HG03354 (cell line): ENCODE data around the gene HS1BP3.

Experiments used
- ATAC-seq: cut with Tn5 transposase; IDR thresholded peaks from one replicate; pipeline ENCODE4 v1.9.1; 2021; ENCODE audit warnings: mild to moderate bottlenecking; ENCODE audit not compliant: unreplicated experiment, poor library complexity, severe bottlenecking

The HS1BP3 gene

GRCh38 chr2:20675701-20676352, 24.9 kb upstream of the HS1BP3 start:
- ATAC-seq = peak; percentile 81

- ATAC-seq = no peak
Observed at GRCh38 chr2:20674974-20675679, 24.2 kb upstream of the HS1BP3 start.

- ATAC-seq = no peak
Observed at GRCh38 chr2:20674309-20674965, 23.5 kb upstream of the HS1BP3 start.

GRCh38 chr2:20673686-20674308, 22.9 kb upstream of the HS1BP3 start:
- ATAC-seq = no peak

GRCh38 chr2:20672201-20672951, 21.5 kb upstream of the HS1BP3 start:
- no peak for ATAC-seq

GRCh38 chr2:20671736-20672080, 20.8 kb upstream of the HS1BP3 start:
- ATAC-seq = no peak

- ATAC-seq = no peak
Observed at GRCh38 chr2:20671036-20671735, 20.3 kb upstream of the HS1BP3 start.

- no peak for ATAC-seq
Observed at GRCh38 chr2:20670315-20671035, 19.6 kb upstream of the HS1BP3 start.

GRCh38 chr2:20669562-20670314, 18.8 kb upstream of the HS1BP3 start:
- no peak for ATAC-seq

GRCh38 chr2:20668871-20669475, 18.1 kb upstream of the HS1BP3 start:
- ATAC-seq = no peak

GRCh38 chr2:20668451-20668850, 17.6 kb upstream of the HS1BP3 start:
- ATAC-seq = no peak

GRCh38 chr2:20667531-20668401, 16.9 kb upstream of the HS1BP3 start:
- peak; percentile 20 for ATAC-seq

- peak; percentile 19 for ATAC-seq
Observed at GRCh38 chr2:20667151-20667530, 16.2 kb upstream of the HS1BP3 start.

GRCh38 chr2:20666304-20667150, 15.6 kb upstream of the HS1BP3 start, which contains the start of gene GDF7:
Gene GDF7, plus strand, starts transcription at chr2:20667144. Its CDS starts 96 bp downstream, at chr2:20667240.
- ATAC-seq = peak; percentile 30

GRCh38 chr2:20666005-20666303, 15.1 kb upstream of the HS1BP3 start:
- ATAC-seq = no peak
